ENCODE results near the gene MTHFR.

MTHFR gene

GRCh38 chr1:11797525-11798216 lies 8.1 kb downstream of the MTHFR start:
- DNase-seq (ENCODE audit: low spot score): peak; percentile 89

GRCh38 chr1:11796036-11796828 lies 9.5 kb downstream of the MTHFR start:
- DNase-seq (ENCODE audit: low spot score): peak; percentile 92

- no peak for DNase-seq (ENCODE audit: low spot score)
Measured at GRCh38 chr1:11795238-11795890, 10.4 kb downstream of the MTHFR start.

GRCh38 chr1:11794446-11795237 lies 11.1 kb downstream of the MTHFR start:
- no peak for DNase-seq (ENCODE audit: low spot score)

GRCh38 chr1:11793819-11794218 lies 11.9 kb downstream of the MTHFR start:
- no peak for DNase-seq (ENCODE audit: low spot score)

GRCh38 chr1:11792106-11792505 lies 13.7 kb downstream of the MTHFR start:
- no peak for DNase-seq (ENCODE audit: low spot score)

- DNase-seq (ENCODE audit: low spot score): peak; percentile 52
Measured at GRCh38 chr1:11790880-11791715, 14.7 kb downstream of the MTHFR start.

GRCh38 chr1:11790101-11790879 lies 15.5 kb downstream of the MTHFR start:
- DNase-seq (ENCODE audit: low spot score): no peak

- DNase-seq (ENCODE audit: low spot score): no peak
Measured at GRCh38 chr1:11789126-11790067, 16.4 kb downstream of the MTHFR start.

- no peak for DNase-seq (ENCODE audit: low spot score)
Measured at GRCh38 chr1:11788549-11789053, 17.2 kb downstream of the MTHFR start.

GRCh38 chr1:11787804-11788436 lies 17.8 kb downstream of the MTHFR start:
- DNase-seq (ENCODE audit: low spot score): no peak

- peak; percentile 59 for DNase-seq (ENCODE audit: low spot score)
Measured at GRCh38 chr1:11787251-11787803, 18.4 kb downstream of the MTHFR start.

GRCh38 chr1:11786168-11786567 lies 19.6 kb downstream of the MTHFR start:
- no peak for DNase-seq (ENCODE audit: low spot score)

GRCh38 chr1:11784993-11785769 lies 20.6 kb downstream of the MTHFR start:
- peak; percentile 81 for DNase-seq (ENCODE audit: low spot score)

GRCh38 chr1:11784256-11784992 lies 21.3 kb downstream of the MTHFR start:
- no peak for DNase-seq (ENCODE audit: low spot score)

GRCh38 chr1:11783556-11783955 lies 22.2 kb downstream of the MTHFR start:
- DNase-seq (ENCODE audit: low spot score): no peak

Data from kidney tubule cell (primary cell).